Fibroblast of the aortic adventitia (primary cell): ENCODE measurements around the gene EML6. TPM values are rescaled to one million over a fixed set of nuclear protein-coding genes. Genes with fewer than 3 reads are reported as not detected.

ENCODE experiments used
- DNase-seq: peaks from one replicate; pipeline ENCODE4 v3.0.0-alpha.2; 2010; ENCODE audit warnings: low read depth
- H3K4me3 ChIP-seq: 2 replicates; pipeline ENCODE4 v1.5.1; 2011; ENCODE audit warnings: low read depth, mild to moderate bottlenecking, control low read depth, low read length, moderate library complexity
- total RNA-seq: library from RNA; depleted of rRNA; stranded (reverse); fragments of >200 nt; gene quantifications from 2 replicates; pipeline ENCODE4 v1.2.3, GENCODE V29; 2012; ENCODE audit warnings: low replicate concordance
- TF ChIP-seq, protein P1 (sequence below): IDR thresholded peaks from 2 replicates; pipeline ENCODE4 v1.5.1; 2011; ENCODE audit warnings: mild to moderate bottlenecking, low read length, control low read depth, inconsistent platforms; ENCODE audit not compliant: insufficient read depth

EML6 gene
- total RNA-seq, 1 donor: 2.8 TPM

DNA sequence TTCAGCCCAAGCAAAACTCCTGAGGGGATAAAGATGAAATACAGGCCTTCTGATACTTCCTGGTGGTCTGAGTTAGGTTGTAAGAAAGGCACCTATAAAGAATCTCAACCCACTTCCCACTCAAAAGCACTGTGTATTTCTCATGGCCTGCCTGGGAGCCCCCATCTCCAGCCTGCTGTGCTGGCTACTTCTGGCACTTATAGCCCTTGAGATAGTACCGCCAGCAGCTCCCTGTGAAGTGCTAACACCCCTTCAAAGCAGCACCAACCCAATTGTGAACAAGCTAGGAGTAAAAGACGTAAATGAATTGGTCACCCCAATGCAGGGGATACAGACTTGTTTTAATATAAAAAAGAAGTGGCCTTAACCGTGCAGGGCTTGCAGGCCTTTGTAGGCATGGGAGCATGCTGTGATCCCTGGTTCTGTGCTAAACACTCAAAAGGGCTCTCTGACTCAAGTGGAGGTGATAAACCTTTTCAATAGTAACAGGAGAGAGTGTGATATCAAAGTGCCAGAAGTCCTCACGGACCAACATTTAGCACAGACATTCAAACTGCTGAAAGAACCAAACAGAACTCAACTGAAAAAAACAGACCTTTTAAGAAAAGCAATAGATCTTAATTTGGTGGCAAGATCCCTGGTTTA, 246.0 kb downstream of the EML6 start:
- H3K4me3 ChIP-seq: no peak overlapping the region
- DNase-seq: no peak
- TF ChIP-seq, protein P1, sequence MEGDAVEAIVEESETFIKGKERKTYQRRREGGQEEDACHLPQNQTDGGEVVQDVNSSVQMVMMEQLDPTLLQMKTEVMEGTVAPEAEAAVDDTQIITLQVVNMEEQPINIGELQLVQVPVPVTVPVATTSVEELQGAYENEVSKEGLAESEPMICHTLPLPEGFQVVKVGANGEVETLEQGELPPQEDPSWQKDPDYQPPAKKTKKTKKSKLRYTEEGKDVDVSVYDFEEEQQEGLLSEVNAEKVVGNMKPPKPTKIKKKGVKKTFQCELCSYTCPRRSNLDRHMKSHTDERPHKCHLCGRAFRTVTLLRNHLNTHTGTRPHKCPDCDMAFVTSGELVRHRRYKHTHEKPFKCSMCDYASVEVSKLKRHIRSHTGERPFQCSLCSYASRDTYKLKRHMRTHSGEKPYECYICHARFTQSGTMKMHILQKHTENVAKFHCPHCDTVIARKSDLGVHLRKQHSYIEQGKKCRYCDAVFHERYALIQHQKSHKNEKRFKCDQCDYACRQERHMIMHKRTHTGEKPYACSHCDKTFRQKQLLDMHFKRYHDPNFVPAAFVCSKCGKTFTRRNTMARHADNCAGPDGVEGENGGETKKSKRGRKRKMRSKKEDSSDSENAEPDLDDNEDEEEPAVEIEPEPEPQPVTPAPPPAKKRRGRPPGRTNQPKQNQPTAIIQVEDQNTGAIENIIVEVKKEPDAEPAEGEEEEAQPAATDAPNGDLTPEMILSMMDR: no peak

DNA sequence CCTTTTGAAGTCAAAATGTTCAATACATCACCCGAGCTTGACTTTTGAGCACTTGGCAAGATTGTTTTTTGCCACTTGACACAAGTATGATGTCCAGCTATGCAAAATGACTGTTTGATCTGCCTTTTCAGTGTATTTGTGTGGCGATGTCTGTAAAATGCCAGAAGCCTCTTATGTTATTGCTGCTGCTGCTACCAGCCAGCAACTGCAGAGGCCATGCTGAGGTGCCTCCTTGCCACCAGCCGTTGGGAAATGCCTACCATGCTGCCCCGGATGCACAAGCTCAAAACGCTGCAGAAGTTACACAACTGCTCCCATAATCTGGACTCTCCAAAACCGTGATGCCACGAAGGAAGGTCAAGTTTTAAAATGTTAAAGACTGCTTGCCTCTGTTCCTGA, 246.5 kb downstream of the EML6 start:
- H3K4me3 ChIP-seq: no peak overlapping the region
- DNase-seq: no peak
- TF ChIP-seq, protein P1: no peak

DNA sequence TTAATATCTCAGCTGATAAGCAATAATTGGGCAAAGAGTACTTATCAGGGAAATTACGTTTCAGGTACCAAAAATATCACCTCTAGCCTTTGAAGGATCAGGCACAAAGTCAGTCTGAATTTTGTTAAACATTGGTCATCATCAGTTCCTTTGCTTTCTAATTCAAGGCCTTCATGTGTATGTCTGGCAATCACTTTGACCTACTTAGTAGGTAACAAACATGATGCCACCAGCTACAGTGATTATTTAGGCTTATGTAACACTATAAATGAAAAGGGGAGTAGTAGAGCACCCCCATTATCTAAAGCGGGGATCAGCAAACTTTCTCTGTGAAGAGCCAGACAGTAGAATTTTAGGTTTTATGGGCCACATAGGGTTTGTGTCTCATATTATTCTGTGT, 251.7 kb downstream of the EML6 start:
- TF ChIP-seq, protein P1: no peak
- no peak overlapping the region for H3K4me3 ChIP-seq
- no peak for DNase-seq

DNA sequence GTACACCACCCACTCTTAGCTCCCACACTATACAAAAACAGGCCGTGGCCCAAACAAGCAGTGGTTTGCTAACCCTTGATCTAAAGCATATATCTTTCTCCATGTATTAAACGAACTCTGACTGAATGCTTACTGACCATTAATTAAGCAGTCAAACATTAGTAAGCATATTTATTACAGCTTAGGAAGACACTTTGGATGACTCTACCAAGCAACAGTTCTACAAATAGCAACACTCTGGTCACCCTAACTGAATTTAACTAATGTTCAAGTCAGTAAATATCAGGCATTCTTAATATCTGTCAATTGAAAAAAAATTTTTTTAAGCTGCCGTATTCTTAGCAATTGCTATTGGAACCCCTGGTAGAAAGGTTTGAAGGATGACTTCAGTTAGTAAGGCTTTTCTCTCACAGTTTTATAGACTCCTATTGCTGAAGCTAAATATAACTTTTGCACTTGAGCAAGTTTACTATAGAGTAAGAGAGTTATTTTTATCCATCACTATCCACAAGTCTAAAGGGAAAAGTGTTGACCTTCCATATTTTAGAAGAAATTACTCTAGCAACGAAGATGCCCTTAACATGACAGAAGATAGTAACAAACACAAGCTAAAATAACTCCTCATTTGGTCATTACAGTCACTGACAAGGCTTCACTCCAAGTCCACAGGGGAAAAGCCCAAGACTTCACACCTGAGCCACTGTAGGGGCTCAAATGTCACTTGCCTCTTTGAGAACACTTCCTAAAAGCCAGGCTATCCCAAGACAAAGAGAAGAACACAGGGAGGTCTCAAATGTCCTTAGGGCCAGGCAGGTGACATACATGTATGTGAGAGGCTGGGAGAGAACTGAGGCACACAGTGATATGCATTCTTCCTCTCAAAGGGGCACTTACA, 252.4 kb downstream of the EML6 start:
- no peak overlapping the region for H3K4me3 ChIP-seq
- TF ChIP-seq, protein P1: no peak
- DNase-seq: no peak

DNA sequence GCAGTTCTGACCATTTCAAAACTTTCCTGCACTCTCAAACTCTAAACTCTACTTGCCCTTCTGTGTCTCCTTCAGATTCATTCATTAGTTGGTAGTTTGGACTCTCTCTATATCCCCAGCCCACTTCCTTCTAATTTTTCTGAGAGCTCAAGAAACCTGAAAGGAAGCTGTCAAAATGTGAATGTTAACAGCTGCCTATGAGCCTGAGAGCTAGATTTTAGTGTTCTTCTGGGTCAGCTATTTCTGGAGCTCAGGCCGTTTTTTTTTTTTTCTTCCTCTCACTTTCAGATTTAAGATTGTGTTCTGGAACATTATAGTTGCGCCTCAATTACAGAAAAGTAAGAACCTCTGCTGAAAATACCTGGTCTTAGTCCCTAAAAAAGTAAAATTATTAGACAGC, 253.7 kb downstream of the EML6 start:
- no peak for DNase-seq
- no peak overlapping the region for H3K4me3 ChIP-seq
- TF ChIP-seq, protein P1: no peak

DNA sequence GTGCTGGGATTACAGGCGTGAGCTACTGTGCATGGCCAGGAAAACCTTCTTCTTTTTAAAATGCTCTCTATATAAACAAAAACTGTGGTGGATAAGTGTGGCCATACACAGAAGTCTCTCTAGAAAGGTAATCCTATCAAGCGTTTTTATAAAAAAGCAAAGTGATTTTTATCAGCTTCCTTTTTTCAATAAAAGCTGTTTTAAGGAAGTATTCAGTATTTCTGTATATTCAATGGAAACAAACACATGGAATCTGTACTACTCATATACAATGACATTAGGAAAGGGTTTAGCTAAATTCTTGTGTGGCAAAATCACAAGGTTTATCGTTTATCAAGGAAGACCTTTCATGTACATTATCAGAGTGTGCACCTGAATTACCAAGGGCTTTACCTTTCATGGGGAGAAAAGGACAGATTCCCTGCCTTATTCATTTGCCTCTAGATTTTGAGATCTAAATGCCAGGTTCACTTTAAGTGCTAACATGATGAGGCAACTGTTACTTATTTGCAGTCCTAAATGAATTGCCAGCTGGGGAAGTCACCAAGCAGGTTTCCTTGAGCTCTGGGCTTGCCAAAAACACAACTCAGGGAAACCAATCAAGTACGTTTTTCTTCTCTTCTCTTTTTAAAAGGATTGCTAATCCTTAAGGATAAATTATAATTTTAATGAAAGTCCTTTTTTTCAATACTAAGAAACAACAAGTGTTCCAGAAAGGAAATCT, 256.0 kb downstream of the EML6 start:
- H3K4me3 ChIP-seq: no peak overlapping the region
- peak; percentile 29 for DNase-seq
- TF ChIP-seq, protein P1: no peak
